NCI-H2081 (cell line): Measurements from ENCODE around the gene WNT9A.
"Not testable (repeated sequence)": the region's sequence is repeated elsewhere in the genome, so short reads cannot be mapped to it uniquely, and the experiment has no call there.

ENCODE experiments used
- DNase-seq, 2 experiments: peaks; one replicate each; lab custom pipeline; 2025; lab: John Stamatoyannopoulos, UW

WNT9A gene

GRCh38 chr1:227886503-227886961 lies 61.2 kb downstream of the WNT9A start:
- no peak for DNase-seq

GRCh38 chr1:227885648-227886502 lies 61.9 kb downstream of the WNT9A start:
- DNase-seq, result no peak

- no peak for DNase-seq
Measured at GRCh38 chr1:227885135-227885647, 62.5 kb downstream of the WNT9A start.

- no peak for DNase-seq
Measured at GRCh38 chr1:227884370-227885134, 63.2 kb downstream of the WNT9A start.

- no peak for DNase-seq
Measured at GRCh38 chr1:227883641-227884301, 64.0 kb downstream of the WNT9A start.

GRCh38 chr1:227883073-227883520 lies 64.6 kb downstream of the WNT9A start:
- DNase-seq, result no peak

GRCh38 chr1:227880342-227880924 lies 67.3 kb downstream of the WNT9A start:
- DNase-seq, result no peak

GRCh38 chr1:227877810-227878209 lies 69.9 kb downstream of the WNT9A start:
- DNase-seq, result not testable (repeated sequence)

GRCh38 chr1:227871892-227872291 lies 75.8 kb downstream of the WNT9A start:
- DNase-seq, result not testable (repeated sequence)

- DNase-seq, result no peak
Measured at GRCh38 chr1:227870366-227870765, 77.4 kb downstream of the WNT9A start.

GRCh38 chr1:227869851-227870305 lies 77.9 kb downstream of the WNT9A start:
- DNase-seq, result no peak

- DNase-seq, result no peak
Measured at GRCh38 chr1:227869279-227869842, 78.4 kb downstream of the WNT9A start.
